ENCODE measurements around the gene C1orf232. TPM values are rescaled to one million over a fixed set of nuclear protein-coding genes. Genes with fewer than 3 reads are reported as not detected.
A peak's percentile ranks its signal among the peaks of the same experiment; 100 is the strongest.

Gene C1orf232
- total and polyA plus RNA-seq, 9 of the 15 experiments (the other 6 are each of a cell fraction or from before 2014, with no cell fraction given), result not detected

- TF ChIP-seq ZNF280A (IDR thresholded peaks at IDR 0.05; ENCODE audit: low read depth, partially characterized antibody), result no peak
- TF ChIP-seq RUNX1 (IDR thresholded peaks at IDR 0.05; ENCODE audit: low read depth), result no peak
- TF ChIP-seq THRB (CRISPR knock-in tag; conservative IDR thresholded peaks at IDR 0.05), result peak; percentile 38; the same call in 1 of the 2 replicates
- TF ChIP-seq ZHX1 (conservative IDR thresholded peaks at IDR 0.05; ENCODE audit: low read length), result 0 out of 2 replicates have a peak, but pooled peaks have one; percentile 31
- peak; percentile 41 for TF ChIP-seq MEIS2 (IDR thresholded peaks at IDR 0.05; ENCODE audit: partially characterized antibody)
- peak; percentile 7; the same call in 1 of the 2 replicates for TF ChIP-seq RBFOX2 (IDR thresholded peaks at IDR 0.05; ENCODE audit: low read depth, low read length)
- no peak for TF ChIP-seq GTF2B (IDR thresholded peaks at IDR 0.05; ENCODE audit: extremely low read depth, insufficient read length)
- 0 out of 2 replicates have a peak, but pooled peaks have one; percentile 52 for TF ChIP-seq HOXB6 (CRISPR knock-in tag; IDR thresholded peaks at IDR 0.05; ENCODE audit: borderline replicate concordance)
- no peak for TF ChIP-seq MAZ (CRISPR knock-in tag; conservative IDR thresholded peaks at IDR 0.05 in 1 of 2, IDR thresholded peaks at IDR 0.05 in 1 of 2)
- TF ChIP-seq TCF3 (CRISPR knock-in tag; IDR thresholded peaks at IDR 0.05), result no peak
- no peak for TF ChIP-seq PTBP1 (IDR thresholded peaks at IDR 0.05; ENCODE audit: low read depth, low read length)
- TF ChIP-seq JUND (IDR thresholded peaks at IDR 0.05; ENCODE audit: borderline replicate concordance, low read depth, low read length), result no peak
- TF ChIP-seq JUND (tag; IDR thresholded peaks at IDR 0.05; ENCODE audit: borderline replicate concordance, low read depth, low read length), result peak; percentile 26; the same call in 2 of the 3 replicates
- TF ChIP-seq MLLT1 (IDR thresholded peaks at IDR 0.05), result peak in 1 of 2 experiments; percentile 63; a peak in 3 of 4 replicates
- no peak for TF ChIP-seq CREB1 (IDR thresholded peaks at IDR 0.05)
- TF ChIP-seq CREB1 (CRISPR knock-in tag; IDR thresholded peaks at IDR 0.05), result 0 out of 2 replicates have a peak, but pooled peaks have one; percentile 29
- no peak for TF ChIP-seq PPARD (CRISPR knock-in tag; IDR thresholded peaks at IDR 0.05)
Observed at GRCh38 chr1:26127235-26128163, 41.3 kb downstream of the C1orf232 start (continued).
